RWPE1 (cell line): ENCODE data around the gene ANP32E.

Source experiments
- CTCF ChIA-PET: fragments of 350-600 bp; sonication (Branson Sonifier 250); formaldehyde crosslinking; extraction: SDS; loops from one replicate; lab custom pipeline; 2021; lab: Yijun Ruan, JAX
- POLR2A ChIA-PET: fragments of 400-600 bp; formaldehyde crosslinking; extraction: SDS; loops from one replicate; lab custom pipeline; 2020; ENCODE audit warnings: antibody characterized with exemption; ENCODE audit not compliant: low non-redundant PET; lab: Yijun Ruan, JAX
- DNase-seq: peaks from one replicate; pipeline ENCODE4 v3.0.0; 2012; ENCODE audit warnings: low spot score
- H3K27ac ChIP-seq: fragments of 450-650 bp; 2 replicates; pipeline ENCODE4 v1.5.1; 2017
- TF ChIP-seq, protein P1 (sequence below): fragments of 450-650 bp; conservative IDR thresholded peaks from 2 replicates; pipeline ENCODE4 v1.5.1; 2017; ENCODE audit warnings: low read depth, mild to moderate bottlenecking

ANP32E gene

GRCh38 chr1:150267896-150268295 lies 32.0 kb upstream of the ANP32E start:
- CTCF ChIA-PET: no interaction called here
- POLR2A ChIA-PET: no interaction called here
- H3K27ac ChIP-seq: peak overlapping the region; percentile 84
- no peak for DNase-seq
- TF ChIP-seq, protein P1, sequence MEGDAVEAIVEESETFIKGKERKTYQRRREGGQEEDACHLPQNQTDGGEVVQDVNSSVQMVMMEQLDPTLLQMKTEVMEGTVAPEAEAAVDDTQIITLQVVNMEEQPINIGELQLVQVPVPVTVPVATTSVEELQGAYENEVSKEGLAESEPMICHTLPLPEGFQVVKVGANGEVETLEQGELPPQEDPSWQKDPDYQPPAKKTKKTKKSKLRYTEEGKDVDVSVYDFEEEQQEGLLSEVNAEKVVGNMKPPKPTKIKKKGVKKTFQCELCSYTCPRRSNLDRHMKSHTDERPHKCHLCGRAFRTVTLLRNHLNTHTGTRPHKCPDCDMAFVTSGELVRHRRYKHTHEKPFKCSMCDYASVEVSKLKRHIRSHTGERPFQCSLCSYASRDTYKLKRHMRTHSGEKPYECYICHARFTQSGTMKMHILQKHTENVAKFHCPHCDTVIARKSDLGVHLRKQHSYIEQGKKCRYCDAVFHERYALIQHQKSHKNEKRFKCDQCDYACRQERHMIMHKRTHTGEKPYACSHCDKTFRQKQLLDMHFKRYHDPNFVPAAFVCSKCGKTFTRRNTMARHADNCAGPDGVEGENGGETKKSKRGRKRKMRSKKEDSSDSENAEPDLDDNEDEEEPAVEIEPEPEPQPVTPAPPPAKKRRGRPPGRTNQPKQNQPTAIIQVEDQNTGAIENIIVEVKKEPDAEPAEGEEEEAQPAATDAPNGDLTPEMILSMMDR: no peak

GRCh38 chr1:150263549-150263948 lies 27.6 kb upstream of the ANP32E start:
- CTCF ChIA-PET: no interaction called here
- POLR2A ChIA-PET: interaction anchor here (0.6 kb wide), 1 partner anchor 77 kb away, joined by 9 read pairs; no protein-coding TSS in a partner anchor
- TF ChIP-seq, protein P1: no peak

GRCh38 chr1:150262388-150263320 lies 26.7 kb upstream of the ANP32E start:
- CTCF ChIA-PET: no interaction called here
- peak; percentile 59 for DNase-seq
- TF ChIP-seq, protein P1: no peak
- POLR2A ChIA-PET: no interaction called here
- peak overlapping the region; percentile 80 for H3K27ac ChIP-seq

More at GRCh38 chr1:150263549-150263948, 27.6 kb upstream of the ANP32E start:
- DNase-seq: no peak
- H3K27ac ChIP-seq: peak overlapping the region; percentile 80

DNA sequence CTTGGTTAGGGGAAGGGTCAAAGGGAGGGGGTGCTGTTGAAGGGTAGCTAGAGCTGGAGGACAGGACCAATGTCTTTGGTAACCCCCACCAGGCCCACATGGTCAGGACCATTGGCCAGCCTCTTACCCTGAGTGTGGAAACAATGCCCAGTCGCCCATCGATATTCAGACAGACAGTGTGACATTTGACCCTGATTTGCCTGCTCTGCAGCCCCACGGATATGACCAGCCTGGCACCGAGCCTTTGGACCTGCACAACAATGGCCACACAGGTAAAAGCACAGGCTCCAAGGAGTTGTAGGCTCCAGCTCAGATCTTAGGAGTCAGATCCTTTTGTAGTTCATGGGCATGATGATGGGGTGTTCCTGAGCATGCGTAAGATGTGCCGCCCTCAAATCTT lies 25.5 kb upstream of the ANP32E start:
- DNase-seq: no peak
- ChIA-PET POLR2A (no interaction called here), CTCF (no interaction called here)
- TF ChIP-seq, protein P1: no peak
- H3K27ac ChIP-seq: no peak overlapping the region

GRCh38 chr1:150259758-150260669 lies 24.1 kb upstream of the ANP32E start:
- H3K27ac ChIP-seq: peak overlapping the region; percentile 78
- ChIA-PET CTCF (interaction anchor here (0.5 kb wide), 1 partner anchor 186 kb away, joined by 3 read pairs; no protein-coding TSS in a partner anchor), POLR2A (no interaction called here)
- DNase-seq: peak; percentile 75
- TF ChIP-seq, protein P1: no peak

DNA sequence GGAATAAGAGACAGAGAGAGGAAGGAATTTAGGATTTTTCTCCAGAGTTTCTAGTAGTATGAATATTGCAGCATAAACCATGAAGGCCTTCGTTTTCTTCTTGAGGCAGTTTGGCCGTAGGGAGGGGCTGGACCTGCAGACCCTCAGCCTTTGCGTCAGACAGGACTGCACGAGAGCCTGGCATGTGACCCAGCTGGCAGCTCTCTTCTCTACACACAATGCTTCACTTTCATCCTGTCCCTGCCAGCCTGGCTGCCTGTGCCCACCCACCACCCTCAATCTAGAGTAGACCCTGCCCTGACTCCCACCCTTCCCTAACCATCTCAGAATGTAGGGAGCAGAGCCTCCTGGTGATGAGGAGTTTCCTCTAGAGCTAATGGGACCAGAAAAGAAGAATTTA lies 23.3 kb upstream of the ANP32E start:
- ChIA-PET POLR2A (no interaction called here), CTCF (interaction anchor here (0.5 kb wide), 1 partner anchor 186 kb away, joined by 3 read pairs; no protein-coding TSS in a partner anchor)
- no peak for DNase-seq
- TF ChIP-seq, protein P1: no peak
- peak overlapping the region; percentile 78 for H3K27ac ChIP-seq
